C4-2B (cell line): ENCODE data around the gene PTP4A2.
"Not testable (repeated sequence)": the region's sequence is repeated elsewhere in the genome, so short reads cannot be mapped to it uniquely, and the experiment has no call there.

Experiments used
- H3K27ac ChIP-seq: fragments of 450-650 bp; 2 replicates; pipeline ENCODE4 v1.5.1; 2017
- CTCF ChIP-seq: fragments of 450-650 bp; conservative IDR thresholded peaks from 2 replicates; pipeline ENCODE4 v1.5.1; 2017; ENCODE audit warnings: mild to moderate bottlenecking
- ZFX ChIP-seq: fragments of 450-650 bp; IDR thresholded peaks from 2 replicates; pipeline ENCODE4 v1.6.1; 2017

PTP4A2 gene

GRCh38 chr1:31957701-31958674 lies 19.8 kb upstream of the PTP4A2 start:
- H3K27ac ChIP-seq = no peak overlapping the region

GRCh38 chr1:31955917-31956736 lies 18.0 kb upstream of the PTP4A2 start:
- H3K27ac ChIP-seq = no peak overlapping the region
- TF ChIP-seq ZFX = no peak
- TF ChIP-seq CTCF = no peak

More at GRCh38 chr1:31957701-31958674, 19.8 kb upstream of the PTP4A2 start:
- no peak for TF ChIP-seq ZFX
- TF ChIP-seq CTCF = no peak

DNA sequence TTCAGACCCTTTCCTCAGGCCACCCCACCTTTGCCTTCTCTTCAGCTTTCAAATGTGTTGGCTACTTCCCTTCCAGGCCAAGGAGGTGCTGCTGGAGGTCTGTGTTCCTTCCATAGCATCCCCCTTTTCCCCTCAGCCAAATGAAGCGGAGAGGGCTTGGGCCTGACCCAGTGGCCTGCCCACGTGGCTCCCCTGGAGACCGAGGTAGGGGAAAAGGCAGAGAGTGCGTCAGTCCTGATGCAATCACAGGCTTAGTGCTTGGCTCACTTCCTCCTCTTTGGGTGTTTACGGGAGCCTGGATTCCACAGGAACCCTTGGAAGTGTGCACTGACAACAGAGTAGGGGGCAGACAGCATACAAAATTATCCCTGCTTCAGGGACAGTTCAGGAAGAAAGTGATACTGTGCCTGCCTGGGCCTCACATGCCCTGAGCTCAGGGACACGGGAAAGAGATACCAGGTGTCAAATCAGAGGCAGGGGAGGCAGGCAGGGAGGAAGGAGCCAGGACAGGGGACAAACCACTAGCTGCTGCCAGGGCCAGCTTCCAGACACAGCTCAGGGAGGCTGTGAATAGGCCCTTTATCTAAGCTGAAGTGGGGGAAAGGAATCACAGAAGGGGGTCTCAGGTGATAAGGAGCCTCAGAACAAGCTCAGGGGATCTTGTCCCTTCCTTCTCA lies 16.6 kb upstream of the PTP4A2 start:
- no peak overlapping the region for H3K27ac ChIP-seq
- TF ChIP-seq CTCF = no peak
- TF ChIP-seq ZFX = no peak

DNA sequence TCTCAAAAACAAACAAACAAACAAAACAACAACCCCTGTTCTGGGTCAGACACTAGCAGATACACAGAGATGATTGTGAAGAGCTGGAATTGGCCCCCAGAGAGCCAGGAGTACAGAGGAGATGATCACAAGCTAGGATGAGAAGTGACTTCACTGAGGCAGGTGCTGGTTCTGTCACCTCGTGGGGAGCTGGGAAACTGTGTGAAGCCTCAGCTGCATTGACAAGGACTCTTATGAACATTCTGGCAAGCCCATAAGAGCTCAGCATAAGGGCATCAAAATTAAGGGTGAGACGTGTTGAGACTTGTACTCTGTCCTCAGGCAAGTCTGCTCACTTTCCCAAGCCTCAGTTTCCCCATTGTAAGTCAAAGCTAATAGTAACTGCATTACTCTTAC lies 14.7 kb upstream of the PTP4A2 start:
- TF ChIP-seq ZFX = no peak
- no peak for TF ChIP-seq CTCF
- H3K27ac ChIP-seq = no peak overlapping the region

- no peak overlapping the region for H3K27ac ChIP-seq
- TF ChIP-seq CTCF (no peak), ZFX (no peak)
Observed at GRCh38 chr1:31951276-31951675, 13.1 kb upstream of the PTP4A2 start.

DNA sequence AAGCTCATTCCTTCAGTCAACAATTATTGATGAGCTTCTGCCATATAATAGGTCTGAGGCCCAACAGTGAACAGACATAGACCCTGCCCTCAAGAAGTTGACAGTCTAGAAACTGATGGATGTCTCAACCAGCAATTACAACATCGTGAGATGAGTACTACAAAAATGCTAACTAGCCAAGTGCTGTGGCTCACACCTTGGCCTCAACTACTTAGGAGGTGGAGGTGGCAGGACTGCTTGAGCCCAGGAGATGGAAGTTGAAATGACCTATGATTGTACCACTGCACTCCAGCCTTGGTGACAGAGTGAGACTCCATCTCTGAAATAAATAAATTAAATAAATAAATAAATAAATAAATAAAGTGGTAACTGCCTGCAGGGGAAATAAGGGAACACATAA lies 11.7 kb upstream of the PTP4A2 start:
- TF ChIP-seq CTCF (no peak), ZFX (no peak)
- H3K27ac ChIP-seq = no peak overlapping the region

- not testable (repeated sequence) for H3K27ac ChIP-seq
Observed at GRCh38 chr1:31945677-31946076, 7.5 kb upstream of the PTP4A2 start.
